Measurements from ENCODE around the gene KIAA1958. TPM values are rescaled to one million over a fixed set of nuclear protein-coding genes. Genes with fewer than 3 reads are reported as not detected.

KIAA1958 gene
- total and polyA plus RNA-seq, 2 of the 4 experiments (the other 2 are of a cell fraction) = 0.65 to 1.8 TPM

DNA sequence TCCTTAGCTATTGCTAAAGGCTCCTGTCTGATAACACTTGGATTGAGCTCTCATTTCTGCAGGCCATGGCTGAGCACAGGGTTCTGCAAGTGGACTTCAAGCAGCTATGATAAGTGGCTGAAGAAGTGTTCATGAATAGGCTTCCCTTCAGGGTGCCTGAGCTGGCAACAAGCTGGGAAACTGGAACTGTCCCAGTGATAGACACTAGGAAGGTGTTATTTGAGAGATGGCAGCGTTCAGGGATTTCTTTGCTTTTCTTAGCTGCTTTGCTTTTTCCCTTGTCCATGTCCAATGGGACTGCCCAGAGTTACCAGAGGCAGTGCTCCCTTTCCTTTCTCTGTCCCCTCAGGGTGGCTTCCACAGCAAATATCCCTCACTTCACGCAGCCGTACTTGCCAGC, 155.5 kb downstream of the KIAA1958 start:
- Histone ChIP-seq H3K36me3 (ENCODE audit: control insufficient read depth, insufficient read depth, low read length) (no peaks in the 10 kb centered on the region), H3K18ac (ENCODE audit: low read depth, low read length) (no peak overlapping the region), H3K9ac (ENCODE audit: low read depth, low read length) (no peak overlapping the region), H2BK15ac (ENCODE audit: low read depth, low read length) (no peak overlapping the region), H3K9me1 (ENCODE audit: insufficient read depth, low read length) (peaks cover 3% of the 10 kb centered on the region; the same call in 1 of the 2 replicates), H3K4me3 (ENCODE audit: insufficient read depth, low read depth, low read length) (no peak overlapping the region), H2AK9ac (replicated peaks; ENCODE audit: low read depth, low read length, poor library complexity) (no peak overlapping the region), H2AK5ac (ENCODE audit: low read depth, low read length) (no peak overlapping the region), H4K8ac (ENCODE audit: low read depth in 2 of 2, low read length in 2 of 2) (no peak overlapping the region), H3K79me1 (ENCODE audit: low read depth in 1 of 2, low read length in 2 of 2) (no peaks in the 10 kb centered on the region), H2AFZ (replicated peaks; ENCODE audit: low read length, poor library complexity) (no peak overlapping the region), H4K20me1 (ENCODE audit: insufficient read depth, low read length) (no peaks in the 10 kb centered on the region), H3K4me2 (ENCODE audit: low read depth, low read length) (no peak overlapping the region), H2BK20ac (ENCODE audit: low read depth, low read length) (no peak overlapping the region), H3K23ac (ENCODE audit: low read depth, low read length) (no peak overlapping the region), H3K27ac (ENCODE audit: insufficient read depth, low read length) (no peak overlapping the region), H4K91ac (ENCODE audit: insufficient read depth, low read depth, low read length) (no peak overlapping the region), H3K14ac (replicated peaks; ENCODE audit: low read depth, low read length) (no peak overlapping the region), H3K9me3 (ENCODE audit: control insufficient read depth, insufficient read depth, low read length) (peaks cover 13% of the 10 kb centered on the region), H2BK5ac (ENCODE audit: low read depth, low read length, poor library complexity, severe bottlenecking) (no peak overlapping the region), H3K27me3 (ENCODE audit: control insufficient read depth, insufficient read depth, low read length) (no peaks in the 10 kb centered on the region), H2BK120ac (ENCODE audit: low read depth, low read length) (no peak overlapping the region), H3K4ac (ENCODE audit: low read depth, low read length) (no peak overlapping the region), H4K5ac (ENCODE audit: low read depth, low read length) (no peak overlapping the region), H3K56ac (ENCODE audit: extremely low read depth, insufficient read depth, low read length) (no peak overlapping the region), H3K4me1 (ENCODE audit: control insufficient read depth, insufficient read depth, low read length) (no peaks in the 10 kb centered on the region)
- ChIA-PET CTCF (no interaction called here), POLR2A (ENCODE audit: unreplicated experiment) (no interaction called here)
- ATAC-seq (ENCODE audit: low read depth) (no peak), DNase-seq (no peak)
- no TSS peak for BruUV-seq (replicated peaks)
- dilution Hi-C loops (cut with HindIII; ENCODE audit: low sequenced_read_pairs, unreplicated experiment) (no loop called here), intact Hi-C loops (cut with micrococcal nuclease) (no loop called here), in situ Hi-C loops (cut with MboI; ENCODE audit: low sequenced_read_pairs) (no loop called here)
- no peak for TF ChIP-seq MAZ (IDR thresholded peaks at IDR 0.05; ENCODE audit: borderline replicate concordance, low read depth, low read length)
- TF ChIP-seq RFX5 (IDR thresholded peaks at IDR 0.05; ENCODE audit: low read depth, low read length) = no peak
- no peak for TF ChIP-seq ELK1 (IDR thresholded peaks at IDR 0.05; ENCODE audit: borderline replicate concordance, low read depth, low read length)
- no peak for TF ChIP-seq BHLHE40 (IDR thresholded peaks at IDR 0.05; ENCODE audit: low read depth, low read length)
- no peak for TF ChIP-seq POLR2A (IDR thresholded peaks at IDR 0.05; ENCODE audit: low read depth, low read length)
- TF ChIP-seq RAD21 (IDR thresholded peaks at IDR 0.05; ENCODE audit: low read length) = no peak
- TF ChIP-seq CEBPB (IDR thresholded peaks at IDR 0.05; ENCODE audit: low read depth, low read length) = no peak
- no peak for TF ChIP-seq FOS (IDR thresholded peaks at IDR 0.05; ENCODE audit: low read depth, low read length)
- TF ChIP-seq SMC3 (IDR thresholded peaks at IDR 0.05; ENCODE audit: low read depth, low read length) = no peak
- TF ChIP-seq, protein P1, sequence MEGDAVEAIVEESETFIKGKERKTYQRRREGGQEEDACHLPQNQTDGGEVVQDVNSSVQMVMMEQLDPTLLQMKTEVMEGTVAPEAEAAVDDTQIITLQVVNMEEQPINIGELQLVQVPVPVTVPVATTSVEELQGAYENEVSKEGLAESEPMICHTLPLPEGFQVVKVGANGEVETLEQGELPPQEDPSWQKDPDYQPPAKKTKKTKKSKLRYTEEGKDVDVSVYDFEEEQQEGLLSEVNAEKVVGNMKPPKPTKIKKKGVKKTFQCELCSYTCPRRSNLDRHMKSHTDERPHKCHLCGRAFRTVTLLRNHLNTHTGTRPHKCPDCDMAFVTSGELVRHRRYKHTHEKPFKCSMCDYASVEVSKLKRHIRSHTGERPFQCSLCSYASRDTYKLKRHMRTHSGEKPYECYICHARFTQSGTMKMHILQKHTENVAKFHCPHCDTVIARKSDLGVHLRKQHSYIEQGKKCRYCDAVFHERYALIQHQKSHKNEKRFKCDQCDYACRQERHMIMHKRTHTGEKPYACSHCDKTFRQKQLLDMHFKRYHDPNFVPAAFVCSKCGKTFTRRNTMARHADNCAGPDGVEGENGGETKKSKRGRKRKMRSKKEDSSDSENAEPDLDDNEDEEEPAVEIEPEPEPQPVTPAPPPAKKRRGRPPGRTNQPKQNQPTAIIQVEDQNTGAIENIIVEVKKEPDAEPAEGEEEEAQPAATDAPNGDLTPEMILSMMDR (conservative IDR thresholded peaks at IDR 0.05; ENCODE audit: low read depth, low read length) = no peak
- TF ChIP-seq MXI1 (IDR thresholded peaks at IDR 0.05; ENCODE audit: borderline replicate concordance, low read depth, low read length) = no peak
- TF ChIP-seq CHD1 (IDR thresholded peaks at IDR 0.05; ENCODE audit: low read depth, low read length) = no peak
- TF ChIP-seq MAFK (IDR thresholded peaks at IDR 0.05; ENCODE audit: low read depth, low read length) = no peak
- TF ChIP-seq USF2 (IDR thresholded peaks at IDR 0.05; ENCODE audit: low read depth, low read length) = no peak
- no peak for TF ChIP-seq RCOR1 (IDR thresholded peaks at IDR 0.05; ENCODE audit: insufficient replicate concordance, low read length)
- TF ChIP-seq NFE2L2 (IDR thresholded peaks at IDR 0.05; ENCODE audit: low read depth, low read length) = no peak
- WGBS, 2 experiments (ENCODE audit: extremely low coverage in 2 of 2, insufficient read length in 1 of 2) = no CpG with 5 or more reads among the region's 3 CpGs
